HepG2 (cell line): ENCODE results near the gene BLMH. TPM values are rescaled to one million over a fixed set of nuclear protein-coding genes. Genes with fewer than 3 reads are reported as not detected.

Source experiments
- CEBPG ChIP-seq: IDR thresholded peaks from 2 replicates; pipeline ENCODE4 v1.6.1; 2016
- CHCHD3 ChIP-seq: sonication (generic); formaldehyde crosslinking; IDR thresholded peaks from 2 replicates; pipeline ENCODE4 v1.8.0; 2022; ENCODE audit warnings: mild to moderate bottlenecking, missing genetic modification reagents, moderate library complexity
- FOSL1 ChIP-seq: sonication (generic); formaldehyde crosslinking; IDR thresholded peaks from 2 replicates; pipeline ENCODE4 v1.9.0; 2021; ENCODE audit warnings: missing genetic modification reagents, borderline replicate concordance
- FOSL2 ChIP-seq: sonication (generic); formaldehyde crosslinking; IDR thresholded peaks from 2 replicates; pipeline ENCODE4 v1.4.0; 2020; ENCODE audit warnings: missing genetic modification reagents
- FOXA3 ChIP-seq: IDR thresholded peaks from 2 replicates; pipeline ENCODE4 v1.6.1; 2016; ENCODE audit warnings: missing genetic modification reagents, missing compliant biosample characterization
- RARA ChIP-seq: IDR thresholded peaks from 2 replicates; pipeline ENCODE4 v1.6.1; 2016; ENCODE audit warnings: missing genetic modification reagents, missing compliant biosample characterization
- SAFB2 ChIP-seq: sonication (generic); formaldehyde crosslinking; IDR thresholded peaks from 2 replicates; pipeline ENCODE4 v1.5.1; 2020; ENCODE audit warnings: missing genetic modification reagents, low read depth, mild to moderate bottlenecking, borderline replicate concordance
- ZFP36 ChIP-seq: fragments of 150-350 bp; IDR thresholded peaks from 2 replicates; pipeline ENCODE4 v1.6.1; 2018; ENCODE audit warnings: borderline replicate concordance, low read length, low read depth; ENCODE audit not compliant: partially characterized antibody
- ZNF3 ChIP-seq: IDR thresholded peaks from 2 replicates; pipeline ENCODE4 v1.7.0; 2017; ENCODE audit warnings: inconsistent platforms
- polyA plus RNA-seq, 8 experiments: library from polyadenylated mRNA; depleted of rRNA in 3 of 8; stranded (reverse) in 7 of 8; unstranded in 1 of 8; fragments of >200 nt; fragmentation: Illumina TruSeq in 4 of 8; extraction: Trizol in 4 of 8; gene quantifications; 2 replicates each; pipeline versions ENCODE4 v1.2.1 to v1.2.3, GENCODE V29; 2011 to 2016; ENCODE audit warnings: low read depth in 4 of 8, missing spikeins in 1 of 8, mixed read lengths in 1 of 8; ENCODE audit not compliant: insufficient read depth in 1 of 8
- total RNA-seq, 5 experiments: library from RNA; depleted of rRNA; stranded (reverse); fragments of >200 nt; fragmentation: Illumina TruSeq; extraction: Trizol; gene quantifications; 2 replicates each; pipeline ENCODE4 v1.2.3, GENCODE V29; 2016; ENCODE audit warnings: low read depth in 1 of 5
- TF ChIP-seq, protein P1 (sequence below): IDR thresholded peaks from 2 replicates; pipeline ENCODE4 v1.4.0; 2020; ENCODE audit warnings: mild to moderate bottlenecking, missing genetic modification reagents
- TF ChIP-seq, protein P2 (sequence below): sonication (generic); formaldehyde crosslinking; IDR thresholded peaks from 2 replicates; pipeline ENCODE4 v1.4.0; 2020; ENCODE audit warnings: mild to moderate bottlenecking, missing genetic modification reagents, borderline replicate concordance

The BLMH gene
- total and polyA plus RNA-seq, 2 of the 13 experiments (the other 11 are each of a cell fraction or from before 2014, with no cell fraction given), result 12.1 to 41.0 TPM

DNA sequence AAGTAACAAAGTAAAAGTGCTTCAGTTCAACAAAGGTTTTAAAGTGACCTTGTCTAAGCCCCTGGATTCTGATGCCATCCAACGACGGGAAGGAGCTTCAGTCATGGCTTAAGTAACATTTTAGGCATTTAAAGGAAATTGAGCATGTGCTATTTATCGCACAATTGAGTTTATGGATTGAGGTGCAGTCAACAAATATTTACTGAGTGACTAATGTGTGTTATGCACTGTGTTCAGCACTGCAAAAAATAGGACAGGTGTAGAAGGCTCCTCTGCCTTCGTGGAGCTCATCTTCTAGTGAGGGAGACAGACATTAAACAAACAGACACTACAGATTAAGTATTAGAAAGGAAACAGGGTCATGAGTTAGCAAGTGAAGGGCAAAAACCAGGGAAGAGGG lies 29.6 kb upstream of the BLMH start (continued):
- TF ChIP-seq, protein P1, sequence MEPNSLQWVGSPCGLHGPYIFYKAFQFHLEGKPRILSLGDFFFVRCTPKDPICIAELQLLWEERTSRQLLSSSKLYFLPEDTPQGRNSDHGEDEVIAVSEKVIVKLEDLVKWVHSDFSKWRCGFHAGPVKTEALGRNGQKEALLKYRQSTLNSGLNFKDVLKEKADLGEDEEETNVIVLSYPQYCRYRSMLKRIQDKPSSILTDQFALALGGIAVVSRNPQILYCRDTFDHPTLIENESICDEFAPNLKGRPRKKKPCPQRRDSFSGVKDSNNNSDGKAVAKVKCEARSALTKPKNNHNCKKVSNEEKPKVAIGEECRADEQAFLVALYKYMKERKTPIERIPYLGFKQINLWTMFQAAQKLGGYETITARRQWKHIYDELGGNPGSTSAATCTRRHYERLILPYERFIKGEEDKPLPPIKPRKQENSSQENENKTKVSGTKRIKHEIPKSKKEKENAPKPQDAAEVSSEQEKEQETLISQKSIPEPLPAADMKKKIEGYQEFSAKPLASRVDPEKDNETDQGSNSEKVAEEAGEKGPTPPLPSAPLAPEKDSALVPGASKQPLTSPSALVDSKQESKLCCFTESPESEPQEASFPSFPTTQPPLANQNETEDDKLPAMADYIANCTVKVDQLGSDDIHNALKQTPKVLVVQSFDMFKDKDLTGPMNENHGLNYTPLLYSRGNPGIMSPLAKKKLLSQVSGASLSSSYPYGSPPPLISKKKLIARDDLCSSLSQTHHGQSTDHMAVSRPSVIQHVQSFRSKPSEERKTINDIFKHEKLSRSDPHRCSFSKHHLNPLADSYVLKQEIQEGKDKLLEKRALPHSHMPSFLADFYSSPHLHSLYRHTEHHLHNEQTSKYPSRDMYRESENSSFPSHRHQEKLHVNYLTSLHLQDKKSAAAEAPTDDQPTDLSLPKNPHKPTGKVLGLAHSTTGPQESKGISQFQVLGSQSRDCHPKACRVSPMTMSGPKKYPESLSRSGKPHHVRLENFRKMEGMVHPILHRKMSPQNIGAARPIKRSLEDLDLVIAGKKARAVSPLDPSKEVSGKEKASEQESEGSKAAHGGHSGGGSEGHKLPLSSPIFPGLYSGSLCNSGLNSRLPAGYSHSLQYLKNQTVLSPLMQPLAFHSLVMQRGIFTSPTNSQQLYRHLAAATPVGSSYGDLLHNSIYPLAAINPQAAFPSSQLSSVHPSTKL, result peak; percentile 48; the same call in 1 of the 2 replicates
- TF ChIP-seq CEBPG (CRISPR knock-in tag), result peak; percentile 13; the same call in 1 of the 2 replicates
- peak; percentile 86 for TF ChIP-seq FOSL2 (CRISPR knock-in tag)
- peak; percentile 23; the same call in 1 of the 2 replicates for TF ChIP-seq RARA (CRISPR knock-in tag)
- TF ChIP-seq, protein P2, sequence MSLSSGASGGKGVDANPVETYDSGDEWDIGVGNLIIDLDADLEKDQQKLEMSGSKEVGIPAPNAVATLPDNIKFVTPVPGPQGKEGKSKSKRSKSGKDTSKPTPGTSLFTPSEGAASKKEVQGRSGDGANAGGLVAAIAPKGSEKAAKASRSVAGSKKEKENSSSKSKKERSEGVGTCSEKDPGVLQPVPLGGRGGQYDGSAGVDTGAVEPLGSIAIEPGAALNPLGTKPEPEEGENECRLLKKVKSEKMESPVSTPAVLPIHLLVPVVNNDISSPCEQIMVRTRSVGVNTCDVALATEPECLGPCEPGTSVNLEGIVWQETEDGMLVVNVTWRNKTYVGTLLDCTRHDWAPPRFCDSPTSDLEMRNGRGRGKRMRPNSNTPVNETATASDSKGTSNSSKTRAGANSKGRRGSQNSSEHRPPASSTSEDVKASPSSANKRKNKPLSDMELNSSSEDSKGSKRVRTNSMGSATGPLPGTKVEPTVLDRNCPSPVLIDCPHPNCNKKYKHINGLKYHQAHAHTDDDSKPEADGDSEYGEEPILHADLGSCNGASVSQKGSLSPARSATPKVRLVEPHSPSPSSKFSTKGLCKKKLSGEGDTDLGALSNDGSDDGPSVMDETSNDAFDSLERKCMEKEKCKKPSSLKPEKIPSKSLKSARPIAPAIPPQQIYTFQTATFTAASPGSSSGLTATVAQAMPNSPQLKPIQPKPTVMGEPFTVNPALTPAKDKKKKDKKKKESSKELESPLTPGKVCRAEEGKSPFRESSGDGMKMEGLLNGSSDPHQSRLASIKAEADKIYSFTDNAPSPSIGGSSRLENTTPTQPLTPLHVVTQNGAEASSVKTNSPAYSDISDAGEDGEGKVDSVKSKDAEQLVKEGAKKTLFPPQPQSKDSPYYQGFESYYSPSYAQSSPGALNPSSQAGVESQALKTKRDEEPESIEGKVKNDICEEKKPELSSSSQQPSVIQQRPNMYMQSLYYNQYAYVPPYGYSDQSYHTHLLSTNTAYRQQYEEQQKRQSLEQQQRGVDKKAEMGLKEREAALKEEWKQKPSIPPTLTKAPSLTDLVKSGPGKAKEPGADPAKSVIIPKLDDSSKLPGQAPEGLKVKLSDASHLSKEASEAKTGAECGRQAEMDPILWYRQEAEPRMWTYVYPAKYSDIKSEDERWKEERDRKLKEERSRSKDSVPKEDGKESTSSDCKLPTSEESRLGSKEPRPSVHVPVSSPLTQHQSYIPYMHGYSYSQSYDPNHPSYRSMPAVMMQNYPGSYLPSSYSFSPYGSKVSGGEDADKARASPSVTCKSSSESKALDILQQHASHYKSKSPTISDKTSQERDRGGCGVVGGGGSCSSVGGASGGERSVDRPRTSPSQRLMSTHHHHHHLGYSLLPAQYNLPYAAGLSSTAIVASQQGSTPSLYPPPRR, result no peak
- TF ChIP-seq ZNF3 (CRISPR knock-in tag), result peak; percentile 66; the same call in 1 of the 2 replicates
- TF ChIP-seq SAFB2 (CRISPR knock-in tag), result no peak
- TF ChIP-seq FOXA3 (CRISPR knock-in tag), result peak; percentile 62; the same call in 1 of the 2 replicates
- TF ChIP-seq CHCHD3 (CRISPR knock-in tag), result no peak
- TF ChIP-seq ZFP36, result no peak
- TF ChIP-seq FOSL1 (CRISPR knock-in tag), result peak; percentile 10; the same call in 1 of the 2 replicates
- TF ChIP-seq, all 625 proteins: peak for 11
